ENCODE data around the gene SFMBT2. TPM values are rescaled to one million over a fixed set of nuclear protein-coding genes. Genes with fewer than 3 reads are reported as not detected.
A peak's percentile ranks its signal among the peaks of the same experiment; 100 is the strongest.

SFMBT2 gene
- total RNA-seq, 2 donors from 2014 or later: 12.2 to 18.5 TPM

- no peaks in the 10 kb centered on the region for H3K27me3 ChIP-seq (replicated peaks; ENCODE audit: insufficient read depth)
- whole genome bisulfite sequencing: 47% methylated on average over 4 of the region's 4 CpGs
- no peak overlapping the region for H3K4me3 ChIP-seq
- peak; percentile 91 for DNase-seq (ENCODE audit: low spot score)
- H3K27ac ChIP-seq: peak overlapping the region; percentile 53 to 81
- intact Hi-C loops (cut with DNase I): no loop called here
- no peaks in the 10 kb centered on the region for H3K36me3 ChIP-seq
- no peaks in the 10 kb centered on the region for H3K4me1 ChIP-seq (replicated peaks)
- TF ChIP-seq CTCF (IDR thresholded peaks at IDR 0.05) (no peak), POLR2AphosphoS5 (IDR thresholded peaks at IDR 0.05) (peak; percentile 83), POLR2A (IDR thresholded peaks at IDR 0.05) (no peak)
- no peaks in the 10 kb centered on the region for H3K9me3 ChIP-seq
Observed at GRCh38 chr10:7233259-7233991, 177.4 kb downstream of the SFMBT2 start.

- TF ChIP-seq POLR2AphosphoS5 (IDR thresholded peaks at IDR 0.05): peak; percentile 59
- no peak for TF ChIP-seq POLR2A (IDR thresholded peaks at IDR 0.05)
- intact Hi-C loops (cut with DNase I): no loop called here
- no peak for DNase-seq (ENCODE audit: low spot score)
- H3K36me3 ChIP-seq: no peaks in the 10 kb centered on the region
- no peaks in the 10 kb centered on the region for H3K4me1 ChIP-seq (replicated peaks)
- no peaks in the 10 kb centered on the region for H3K9me3 ChIP-seq
- no peak overlapping the region for H3K4me3 ChIP-seq
- no peaks in the 10 kb centered on the region for H3K27me3 ChIP-seq (replicated peaks; ENCODE audit: insufficient read depth)
- WGBS: 38% methylated on average over 9 of the region's 9 CpGs
- H3K27ac ChIP-seq: peak overlapping the region; percentile 53 to 81
Observed at GRCh38 chr10:7231509-7232414, 179.1 kb downstream of the SFMBT2 start.

- TF ChIP-seq POLR2A (IDR thresholded peaks at IDR 0.05) (no peak), POLR2AphosphoS5 (IDR thresholded peaks at IDR 0.05) (no peak), CTCF (IDR thresholded peaks at IDR 0.05) (no peak)
- Histone ChIP-seq H3K9me3 (no peaks in the 10 kb centered on the region), H3K27me3 (replicated peaks; ENCODE audit: insufficient read depth) (no peaks in the 10 kb centered on the region), H3K36me3 (no peaks in the 10 kb centered on the region), H3K4me1 (replicated peaks) (no peaks in the 10 kb centered on the region), H3K4me3 (no peak overlapping the region), H3K27ac (peak overlapping the region; percentile 53 to 81)
- DNase-seq (ENCODE audit: low spot score): no peak
- WGBS: 76% methylated on average over 4 of the region's 4 CpGs
- intact Hi-C loops (cut with DNase I): no loop called here
Observed at GRCh38 chr10:7230951-7231350, 179.9 kb downstream of the SFMBT2 start.

GRCh38 chr10:7230036-7230435, 180.8 kb downstream of the SFMBT2 start:
- TF ChIP-seq CTCF (IDR thresholded peaks at IDR 0.05) (no peak), POLR2AphosphoS5 (IDR thresholded peaks at IDR 0.05) (no peak), POLR2A (IDR thresholded peaks at IDR 0.05) (no peak)
- Histone ChIP-seq H3K4me1 (replicated peaks) (no peaks in the 10 kb centered on the region), H3K9me3 (no peaks in the 10 kb centered on the region), H3K36me3 (no peaks in the 10 kb centered on the region), H3K27ac (no peak overlapping the region), H3K4me3 (no peak overlapping the region), H3K27me3 (replicated peaks; ENCODE audit: insufficient read depth) (no peaks in the 10 kb centered on the region)
- DNase-seq (ENCODE audit: low spot score): no peak
- intact Hi-C loops (cut with DNase I): no loop called here
- 76% methylated on average over 4 of the region's 4 CpGs for WGBS

GRCh38 chr10:7225133-7225532, 185.7 kb downstream of the SFMBT2 start:
- no peaks in the 10 kb centered on the region for H3K9me3 ChIP-seq
- H3K4me1 ChIP-seq (replicated peaks): no peaks in the 10 kb centered on the region
- H3K36me3 ChIP-seq: no peaks in the 10 kb centered on the region
- H3K27ac ChIP-seq: no peak overlapping the region
- 85% methylated on average over 8 of the region's 8 CpGs for WGBS
- no peaks in the 10 kb centered on the region for H3K27me3 ChIP-seq (replicated peaks; ENCODE audit: insufficient read depth)
- H3K4me3 ChIP-seq: no peak overlapping the region
- TF ChIP-seq CTCF (IDR thresholded peaks at IDR 0.05): no peak
- intact Hi-C loops (cut with DNase I): no loop called here
- DNase-seq (ENCODE audit: low spot score): no peak

Data from prostate gland (tissue), 2 donors.